GM12872 (cell line): Measurements from ENCODE around the gene LLCFC1.

Experiments used
- CTCF ChIP-seq: IDR thresholded peaks from 3 replicates; pipeline ENCODE4 v1.5.1; 2011; ENCODE audit warnings: low read depth, mild to moderate bottlenecking, low read length, moderate library complexity; ENCODE audit not compliant: insufficient read depth

Gene LLCFC1

GRCh38 chr7:142894985-142895593 lies 44.2 kb upstream of the LLCFC1 start:
- no peak for TF ChIP-seq CTCF

- TF ChIP-seq CTCF: no peak
These were observed 43.1 kb upstream of the LLCFC1 start for GRCh38 chr7:142896151-142896550.

- no peak for TF ChIP-seq CTCF
These were observed 42.4 kb upstream of the LLCFC1 start for GRCh38 chr7:142896741-142897379.

GRCh38 chr7:142897691-142898090 lies 41.6 kb upstream of the LLCFC1 start:
- TF ChIP-seq CTCF: no peak

- no peak for TF ChIP-seq CTCF
These were observed 40.7 kb upstream of the LLCFC1 start for GRCh38 chr7:142898377-142899170.

GRCh38 chr7:142899661-142900060 lies 39.6 kb upstream of the LLCFC1 start:
- no peak for TF ChIP-seq CTCF

- TF ChIP-seq CTCF: no peak
These were observed 37.6 kb upstream of the LLCFC1 start for GRCh38 chr7:142901426-142902259.
